ENCODE results near the gene ZCWPW1.
"Not testable (repeated sequence)": the region's sequence is repeated elsewhere in the genome, so short reads cannot be mapped to it uniquely, and the experiment has no call there.

Gene ZCWPW1

DNA sequence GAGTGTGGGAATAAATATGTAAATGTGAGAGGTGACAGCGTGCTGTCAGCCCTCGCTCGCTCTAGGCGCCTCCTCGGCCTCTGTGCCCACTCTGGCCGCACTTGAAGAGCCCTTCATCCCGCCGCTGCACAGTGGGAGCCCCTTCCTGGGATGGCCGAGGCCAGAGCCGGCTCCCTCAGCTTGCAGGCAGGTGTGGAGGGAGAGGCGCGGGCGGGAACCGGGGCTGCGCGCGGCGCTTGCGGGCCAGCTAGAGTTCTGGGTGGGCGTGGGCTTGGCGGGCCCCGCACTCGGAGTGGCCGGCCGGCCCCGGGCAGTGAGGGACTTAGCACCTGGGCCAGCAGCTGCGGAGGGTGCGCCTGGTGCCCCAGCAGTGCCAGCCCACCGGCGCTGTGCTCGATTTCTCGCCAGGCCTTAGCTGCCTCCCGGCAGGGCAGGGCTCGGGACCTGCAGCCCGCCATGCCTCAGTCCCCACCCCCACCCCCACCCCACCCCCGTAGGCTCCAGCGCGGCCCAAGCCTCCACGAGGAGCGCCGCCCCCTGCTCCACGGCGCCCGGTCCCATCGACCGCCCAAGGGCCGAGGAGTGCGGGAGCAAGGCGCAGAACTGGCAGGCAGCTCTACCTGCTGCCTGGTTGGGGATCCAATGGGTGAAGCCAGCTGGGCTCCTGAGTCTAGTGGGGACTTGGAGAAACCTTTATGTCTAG, 46.8 kb downstream of the ZCWPW1 start:
- DNase-seq; intact Hi-C loops (cut with DNase I): not testable (repeated sequence)

DNA sequence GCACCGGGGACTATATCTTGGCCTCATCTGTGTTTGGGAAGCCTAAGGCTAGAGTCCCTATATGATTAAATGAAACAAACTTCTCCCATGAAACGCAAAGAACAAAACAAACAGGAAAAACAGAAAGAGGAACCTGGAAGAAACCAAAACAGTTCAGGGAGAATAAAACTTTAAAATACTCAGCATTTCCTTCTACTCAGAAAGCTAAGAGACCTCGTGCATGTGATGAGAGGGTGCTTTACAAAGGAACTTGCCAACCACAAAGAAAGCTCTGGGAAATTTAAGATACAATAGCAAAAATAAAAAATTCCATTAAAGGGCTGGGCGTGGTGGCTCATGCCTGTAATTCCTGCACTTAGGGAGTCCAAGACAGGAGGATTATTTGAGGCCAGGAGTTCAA, 48.3 kb downstream of the ZCWPW1 start:
- intact Hi-C loops (cut with DNase I): no loop called here
- no peak for DNase-seq

DNA sequence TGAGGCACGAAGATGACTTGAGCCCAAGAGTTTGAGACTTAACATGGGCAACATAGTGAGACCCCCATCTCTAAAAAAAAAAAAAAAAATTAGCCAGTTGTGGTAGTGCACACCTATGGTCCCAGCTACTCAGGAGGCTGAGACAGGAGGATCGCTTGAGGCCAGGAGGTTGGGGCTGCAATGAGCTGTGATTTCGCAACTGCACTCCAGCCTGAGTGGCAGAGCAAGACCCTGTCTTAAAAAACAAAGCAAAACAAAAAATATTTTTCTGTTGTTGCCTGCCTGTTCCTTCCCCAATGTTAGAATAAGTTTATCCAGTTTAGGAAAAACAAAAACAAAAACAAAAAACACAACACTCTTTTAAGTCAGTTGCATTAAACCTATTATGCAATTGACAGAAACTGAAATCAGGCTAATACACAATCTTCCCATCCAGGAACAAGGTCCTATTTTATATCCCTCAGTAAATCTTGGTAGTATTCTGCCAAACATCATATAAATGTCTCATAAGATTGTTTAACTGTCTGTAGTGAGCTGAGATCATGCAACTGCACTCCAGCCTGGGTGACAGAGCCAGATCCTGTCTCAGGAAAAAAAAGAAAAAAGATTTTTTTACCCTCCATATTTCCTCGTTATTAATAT, 50.3 kb downstream of the ZCWPW1 start:
- no peak for DNase-seq
- intact Hi-C loops (cut with DNase I): no loop called here

DNA sequence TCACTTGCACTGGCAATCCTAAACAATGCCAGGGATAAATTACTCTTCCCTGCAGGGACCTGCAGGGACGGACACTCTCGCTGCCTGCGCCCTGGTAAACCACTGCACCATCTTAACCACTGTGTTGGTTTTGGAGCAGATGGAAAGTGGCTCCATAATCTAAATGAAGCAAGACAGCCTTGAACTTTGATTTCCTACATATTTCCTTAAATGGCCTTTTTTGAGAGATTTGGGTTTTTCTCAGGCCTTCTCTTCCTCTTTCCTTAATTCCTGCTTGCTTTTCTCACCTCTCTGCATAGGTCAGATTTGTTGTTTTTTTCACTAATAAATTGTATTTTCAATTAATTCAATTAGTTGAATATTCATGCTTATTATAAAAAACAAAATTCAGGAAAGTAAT, 52.4 kb downstream of the ZCWPW1 start:
- intact Hi-C loops (cut with DNase I): no loop called here

DNA sequence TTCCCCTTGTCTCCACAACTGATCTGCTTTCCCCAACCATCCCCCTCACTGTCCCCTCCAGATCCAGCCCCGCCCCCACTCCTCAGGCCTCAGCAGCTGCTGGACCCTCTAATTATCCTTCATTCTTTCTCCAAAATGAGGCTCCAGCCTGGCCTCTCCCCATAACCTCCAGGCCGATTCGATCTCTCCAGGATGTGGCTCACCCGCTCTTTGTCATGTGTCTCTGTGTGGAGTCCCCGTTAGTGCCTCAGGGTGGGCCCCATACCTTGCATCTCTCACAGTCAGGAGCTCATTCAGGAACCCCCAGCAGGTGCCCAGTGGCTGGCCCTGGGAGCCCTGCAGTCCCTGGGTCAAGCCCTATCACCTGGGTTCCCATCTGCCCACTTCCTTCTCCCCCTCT, 53.9 kb downstream of the ZCWPW1 start:
- no peak for DNase-seq

More for the DNA sequence above, 52.4 kb downstream of the ZCWPW1 start:
- DNase-seq: no peak

DNA sequence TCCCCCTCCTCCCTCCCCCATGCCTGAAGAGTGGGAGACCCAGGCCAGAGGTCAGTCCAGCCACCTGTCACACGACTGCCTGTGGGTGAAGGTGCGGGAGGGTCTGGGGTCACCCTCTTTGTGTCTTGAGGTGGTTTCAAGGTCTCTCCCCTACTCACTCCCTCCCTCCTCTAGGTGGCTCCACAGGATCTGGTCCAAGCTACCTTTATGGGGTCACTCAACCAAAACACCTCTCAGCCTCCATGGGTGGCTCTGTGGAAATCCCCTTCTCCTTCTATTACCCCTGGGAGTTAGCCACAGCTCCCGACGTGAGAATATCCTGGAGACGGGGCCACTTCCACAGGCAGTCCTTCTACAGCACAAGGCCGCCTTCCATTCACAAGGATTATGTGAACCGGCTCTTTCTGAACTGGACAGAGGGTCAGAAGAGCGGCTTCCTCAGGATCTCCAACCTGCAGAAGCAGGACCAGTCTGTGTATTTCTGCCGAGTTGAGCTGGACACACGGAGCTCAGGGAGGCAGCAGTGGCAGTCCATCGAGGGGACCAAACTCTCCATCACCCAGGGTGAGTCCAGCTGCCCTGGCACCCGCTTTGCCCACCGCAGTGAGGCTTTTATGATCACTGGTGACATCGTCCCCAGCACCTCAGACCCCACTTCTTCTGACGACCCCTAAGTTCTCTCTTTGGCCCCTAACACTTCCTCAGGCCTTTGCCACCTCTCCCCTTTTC, 54.5 kb downstream of the ZCWPW1 start:
- DNase-seq; intact Hi-C loops (cut with DNase I): not testable (repeated sequence)

More for the DNA sequence above, 53.9 kb downstream of the ZCWPW1 start:
- intact Hi-C loops (cut with DNase I): no loop called here

DNA sequence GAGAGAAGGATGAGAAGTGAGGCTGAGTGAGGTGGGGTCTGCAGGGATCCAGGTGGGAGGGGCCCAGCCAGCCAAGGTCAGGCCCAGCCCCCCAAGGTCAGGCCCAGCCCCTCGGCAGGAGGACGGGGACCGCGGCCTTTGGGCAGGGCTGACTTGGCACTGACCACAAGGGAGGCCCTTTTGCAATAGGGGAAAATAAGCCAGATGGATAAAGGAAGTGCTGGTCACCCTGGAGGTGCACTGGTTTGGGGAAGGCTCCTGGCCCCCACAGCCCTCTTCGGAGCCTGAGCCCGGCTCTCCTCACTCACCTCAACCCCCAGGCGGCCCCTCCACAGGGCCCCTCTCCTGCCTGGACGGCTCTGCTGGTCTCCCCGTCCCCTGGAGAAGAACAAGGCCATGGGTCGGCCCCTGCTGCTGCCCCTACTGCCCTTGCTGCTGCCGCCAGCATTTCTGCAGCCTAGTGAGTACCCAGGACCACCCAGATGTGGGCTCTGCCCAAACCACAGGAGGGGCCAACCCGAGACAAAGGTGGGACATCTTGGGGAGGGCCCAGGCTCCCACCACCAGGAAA, 55.2 kb downstream of the ZCWPW1 start, which contains the start of gene PILRA:
Gene PILRA (plus strand): TSS at position 227 of the 571 bp plus-strand sequence. CDS start 170 bp downstream, at position 397.
- peak in 2 of 10 donors; percentile 16 to 35 for DNase-seq
- intact Hi-C loops (cut with DNase I): no loop called here

DNA sequence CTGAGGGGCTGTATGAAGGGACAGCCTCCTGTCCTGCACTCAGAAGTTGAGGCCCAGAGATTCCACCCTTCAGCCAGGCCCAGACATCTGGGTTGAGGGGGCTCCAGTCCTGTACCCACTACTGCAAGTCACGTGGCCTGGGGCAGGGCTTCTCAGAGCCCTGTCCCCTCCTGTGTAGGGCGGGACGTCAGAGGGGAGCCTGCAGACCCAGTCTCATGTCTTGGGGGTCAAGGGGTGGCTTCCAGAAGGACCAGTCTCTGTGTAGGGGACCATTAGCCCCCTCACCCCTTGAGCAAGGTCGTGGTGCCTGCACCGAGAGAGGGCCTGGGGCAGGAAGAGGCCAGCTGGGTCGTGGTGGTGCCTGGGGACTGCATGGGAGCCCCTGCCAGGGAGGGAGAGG, 55.8 kb downstream of the ZCWPW1 start:
- DNase-seq: no peak
- intact Hi-C loops (cut with DNase I): no loop called here

DNA sequence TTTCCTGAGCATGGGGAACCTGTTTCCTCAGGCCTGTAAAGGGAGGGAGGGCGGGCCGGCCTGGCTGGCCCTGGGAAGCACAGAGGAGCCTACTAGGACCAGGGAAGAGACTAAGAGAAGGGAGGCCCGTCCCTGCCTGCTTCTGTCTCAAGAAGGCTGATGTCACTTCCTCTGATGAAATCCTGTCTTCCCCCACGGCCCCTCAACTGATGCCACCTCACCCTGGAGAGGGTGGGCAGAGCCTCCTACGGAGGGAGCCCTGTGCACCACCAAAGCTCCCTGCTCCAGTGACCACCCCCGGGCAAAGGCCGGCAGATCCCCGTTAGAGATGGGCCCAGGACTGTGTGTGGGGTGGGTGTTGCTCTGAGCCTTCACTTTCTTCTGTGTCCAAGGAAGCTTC, 56.2 kb downstream of the ZCWPW1 start:
- intact Hi-C loops (cut with DNase I): no loop called here
- no peak for DNase-seq

DNA sequence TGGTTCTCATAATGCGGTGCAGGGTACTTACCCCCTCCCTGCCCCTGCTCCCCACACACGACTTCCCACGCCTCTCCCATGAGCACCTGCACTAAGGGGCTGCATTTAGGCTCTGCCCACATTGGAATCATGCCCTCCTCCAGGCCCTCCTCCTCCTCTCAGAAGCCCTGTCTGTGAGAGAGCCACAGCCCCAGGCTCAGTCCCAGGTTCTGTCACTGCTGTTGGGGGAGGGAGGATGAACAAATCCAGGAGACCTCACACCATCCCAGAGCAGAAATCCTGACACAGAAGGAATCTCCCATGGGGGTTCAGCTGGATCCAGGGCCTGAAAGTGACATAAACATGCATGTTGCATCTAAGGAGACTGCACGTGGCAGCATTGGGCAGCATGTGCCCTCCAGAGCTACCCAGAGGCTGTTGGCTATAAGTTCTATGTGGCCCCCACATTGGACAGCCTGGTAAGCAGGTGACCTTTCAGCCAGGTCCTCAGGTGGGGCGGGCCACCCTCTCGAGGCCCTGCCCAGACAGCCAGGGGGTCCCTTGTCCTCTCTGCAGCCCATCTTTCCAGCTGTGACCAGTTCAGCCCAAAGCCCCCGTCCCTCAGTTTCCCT, 56.8 kb downstream of the ZCWPW1 start:
- DNase-seq: no peak
- intact Hi-C loops (cut with DNase I): no loop called here

DNA sequence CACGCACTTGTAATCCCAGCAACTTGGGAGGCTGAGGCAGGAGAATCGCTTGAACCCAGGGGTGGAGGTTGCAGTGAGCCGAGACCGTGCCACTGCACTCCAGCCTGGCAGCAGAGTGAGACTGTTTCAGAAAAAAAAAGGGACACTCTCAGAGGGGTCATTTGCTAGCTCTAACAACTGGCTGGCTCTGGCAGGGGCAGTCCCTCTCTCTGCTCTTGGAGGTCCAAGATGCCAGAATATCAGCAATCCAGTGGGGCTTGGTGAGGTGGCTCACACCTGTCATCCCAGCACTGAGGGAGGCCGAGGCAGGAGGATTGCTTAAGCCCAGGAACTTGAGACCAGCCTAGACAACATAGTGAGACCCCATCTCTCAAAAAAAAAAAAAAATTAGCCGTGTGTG, 57.8 kb downstream of the ZCWPW1 start:
- DNase-seq: peak in 1 of 10 donors; percentile 16
- intact Hi-C loops (cut with DNase I): no loop called here

DNA sequence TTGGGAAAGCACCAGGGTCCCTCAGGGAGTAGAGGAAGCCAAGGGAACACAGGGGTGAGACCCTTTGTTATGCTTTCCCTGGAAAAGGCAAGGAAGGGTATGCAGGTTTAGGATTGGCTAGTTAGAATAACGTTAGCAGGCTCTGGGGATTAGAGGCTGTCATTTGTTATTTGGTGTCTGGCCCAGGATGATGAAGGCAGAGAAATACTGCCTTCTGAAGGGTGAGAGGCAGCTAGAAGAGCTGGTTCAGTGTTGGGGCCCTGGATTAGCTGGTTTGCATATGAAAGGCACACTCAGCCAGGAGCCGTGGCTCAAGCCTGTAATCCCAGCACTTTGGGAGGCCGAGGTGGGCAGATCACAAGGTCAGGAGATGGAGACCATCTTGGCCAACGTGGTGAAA, 58.2 kb downstream of the ZCWPW1 start:
- DNase-seq: peak in 1 of 10 donors; percentile 28
- intact Hi-C loops (cut with DNase I): no loop called here

DNA sequence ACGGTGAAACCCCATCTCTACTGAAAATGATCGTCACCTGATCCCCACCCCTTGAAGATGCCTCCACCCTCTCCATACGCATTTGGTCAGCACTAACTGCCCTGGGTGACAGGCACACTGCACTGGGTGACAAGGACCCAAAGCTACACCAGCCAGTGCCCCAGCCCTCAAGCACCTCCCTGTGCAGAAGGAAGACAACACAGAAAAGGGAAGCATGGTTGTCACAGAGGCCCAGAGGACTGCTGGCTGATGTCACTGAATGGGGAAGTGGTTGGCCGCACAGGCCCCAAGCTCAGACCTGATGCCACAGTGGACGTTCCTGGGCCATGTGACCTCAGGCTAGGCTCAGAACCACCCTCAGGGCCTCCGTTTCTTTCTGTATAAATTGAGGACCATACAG, 59.4 kb downstream of the ZCWPW1 start:
- peak in 8 of 10 donors; percentile 19 to 86 (median 47) for DNase-seq
- intact Hi-C loops (cut with DNase I): no loop called here

DNA sequence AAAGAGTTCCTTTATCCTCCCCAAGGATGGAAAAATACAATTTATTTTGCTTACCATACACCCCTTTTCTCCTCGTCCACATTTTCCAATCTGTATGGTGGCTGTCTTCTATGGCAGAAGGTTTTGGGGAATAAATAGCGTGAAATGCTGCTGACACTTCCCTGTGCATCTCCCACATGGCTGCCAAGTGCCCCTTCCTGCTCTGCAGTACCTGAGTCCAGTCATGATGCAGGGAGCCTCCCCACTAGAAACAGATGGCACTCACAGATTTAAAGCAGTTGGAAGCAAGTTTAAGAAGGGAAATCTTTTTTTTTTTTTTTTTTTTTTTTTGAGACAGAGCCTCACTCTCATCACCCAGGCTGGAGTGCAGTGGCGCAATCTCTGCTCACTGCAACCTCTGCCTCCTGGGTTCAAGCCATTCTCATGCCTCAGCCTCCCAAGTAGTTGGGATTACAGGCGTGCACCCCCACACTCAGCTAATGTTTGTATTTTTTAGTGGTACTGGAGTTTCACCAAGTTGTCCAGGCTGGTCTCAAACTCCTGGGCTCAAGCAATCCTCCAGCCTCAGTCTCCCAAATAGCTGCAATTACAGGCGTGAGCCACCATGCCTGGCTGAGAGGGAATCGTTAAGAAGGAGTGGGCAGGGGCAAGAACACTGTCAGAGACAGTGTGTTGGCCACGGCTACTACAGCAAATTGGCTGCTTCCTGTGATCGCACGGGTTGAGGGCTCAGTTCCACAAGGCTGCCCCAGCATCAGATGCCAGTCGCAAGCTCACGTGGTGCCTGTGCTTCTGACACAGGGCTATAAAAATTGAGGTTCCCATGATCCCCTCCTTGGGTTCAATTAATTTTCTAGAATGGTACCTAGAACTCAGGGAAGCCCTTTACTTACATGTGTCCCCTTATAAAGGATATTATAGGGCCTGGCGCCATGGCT, 60.6 kb downstream of the ZCWPW1 start:
- peak in 1 of 10 donors; percentile 76 for DNase-seq
- intact Hi-C loops (cut with DNase I): no loop called here

DNA sequence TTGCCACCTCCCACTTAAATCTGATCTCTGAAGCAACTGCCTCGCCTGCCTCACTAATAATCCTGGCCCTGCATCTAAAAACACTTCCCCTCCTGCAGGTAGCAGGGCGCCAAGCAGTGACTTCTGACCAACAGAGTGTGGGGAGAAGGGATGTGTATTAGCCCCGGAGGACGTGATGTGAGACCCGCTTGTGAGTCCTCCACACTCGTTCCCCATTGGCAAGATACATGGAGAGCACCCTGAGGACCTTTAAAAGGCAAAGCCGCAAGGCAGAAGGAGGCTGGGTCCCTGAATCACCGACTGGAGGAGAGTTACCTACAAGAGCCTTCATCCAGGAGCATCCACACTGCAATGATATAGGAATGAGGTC, 61.3 kb downstream of the ZCWPW1 start:
- intact Hi-C loops (cut with DNase I): no loop called here
- no peak for DNase-seq

DNA sequence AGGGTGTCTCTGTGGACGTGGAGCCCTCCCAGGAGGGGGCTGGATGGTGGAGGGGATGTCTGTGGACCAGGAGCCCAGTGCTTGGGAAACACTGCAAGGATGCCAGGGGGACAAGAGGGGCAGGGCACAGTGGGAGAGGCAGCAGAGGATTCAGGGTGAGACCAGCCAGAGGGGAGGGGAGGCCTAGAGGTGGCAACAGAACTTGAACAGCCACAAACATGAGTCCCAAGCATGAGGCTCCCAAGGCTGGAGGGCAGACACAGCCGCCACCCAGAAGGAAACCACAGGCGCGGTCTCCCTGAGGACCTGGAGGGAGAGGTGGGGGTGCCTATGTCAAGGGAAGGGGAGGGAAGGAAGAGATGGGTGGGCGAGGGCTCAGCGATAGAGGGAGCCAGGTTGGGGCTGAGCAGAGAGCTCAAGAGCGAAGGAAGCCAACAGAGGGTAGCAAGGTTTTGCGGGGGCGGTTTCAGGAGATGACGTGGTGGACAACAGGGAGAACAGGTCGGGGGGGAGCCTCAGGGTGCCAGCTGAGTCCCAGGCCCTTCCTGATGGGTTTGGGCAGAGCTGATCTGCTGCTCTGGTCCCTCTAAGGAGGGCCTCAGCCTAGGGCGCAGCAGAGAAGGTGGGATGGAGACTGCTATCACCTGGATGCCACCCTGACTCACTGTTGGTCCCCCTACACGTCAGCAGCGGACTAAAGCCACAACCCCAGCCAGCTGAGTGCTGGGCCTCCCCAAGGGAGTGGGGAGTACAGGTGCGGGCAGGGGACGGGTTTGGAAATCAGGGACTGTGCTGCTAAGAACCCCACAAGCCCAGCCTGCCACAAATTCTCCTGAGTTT, 61.9 kb downstream of the ZCWPW1 start:
- DNase-seq: no peak
- intact Hi-C loops (cut with DNase I): no loop called here

DNA sequence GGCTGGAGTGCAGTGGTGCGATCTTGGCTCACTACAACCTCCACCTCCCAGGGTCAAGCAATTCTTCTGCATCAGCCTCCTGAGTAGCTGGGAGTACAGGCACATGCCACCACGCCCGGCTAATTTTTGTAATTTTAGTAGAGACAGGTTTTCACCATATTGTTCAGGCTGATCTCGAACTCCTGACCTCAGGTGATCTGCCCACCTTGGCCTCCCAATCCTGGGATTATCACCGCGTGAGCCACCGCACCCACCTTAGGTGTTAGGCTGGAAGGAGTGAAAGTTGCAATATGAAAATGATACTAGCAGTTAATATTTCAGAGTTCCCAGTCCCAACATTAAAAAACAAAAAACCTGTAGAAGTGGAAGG, 62.5 kb downstream of the ZCWPW1 start:
- intact Hi-C loops (cut with DNase I); DNase-seq: not testable (repeated sequence)

DNA sequence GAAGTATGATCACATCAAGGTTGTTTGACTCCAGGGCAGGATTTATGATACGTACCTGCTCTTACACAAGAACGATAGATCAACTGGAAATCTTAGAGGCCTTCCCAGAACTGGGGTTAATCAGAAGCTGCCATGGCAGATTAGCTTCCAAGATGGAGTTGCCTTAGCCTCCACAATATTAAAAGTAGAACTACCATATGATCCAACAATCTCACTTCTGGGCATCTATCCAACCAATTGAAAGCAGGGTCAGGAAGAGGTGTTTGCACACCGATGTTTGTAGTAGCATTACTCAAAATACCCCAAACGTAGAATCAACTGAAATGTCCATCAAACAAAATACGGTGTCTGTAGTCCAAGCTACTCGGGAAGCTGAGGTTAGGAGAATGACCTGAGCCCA, 64.0 kb downstream of the ZCWPW1 start:
- intact Hi-C loops (cut with DNase I): no loop called here
- DNase-seq: no peak

DNA sequence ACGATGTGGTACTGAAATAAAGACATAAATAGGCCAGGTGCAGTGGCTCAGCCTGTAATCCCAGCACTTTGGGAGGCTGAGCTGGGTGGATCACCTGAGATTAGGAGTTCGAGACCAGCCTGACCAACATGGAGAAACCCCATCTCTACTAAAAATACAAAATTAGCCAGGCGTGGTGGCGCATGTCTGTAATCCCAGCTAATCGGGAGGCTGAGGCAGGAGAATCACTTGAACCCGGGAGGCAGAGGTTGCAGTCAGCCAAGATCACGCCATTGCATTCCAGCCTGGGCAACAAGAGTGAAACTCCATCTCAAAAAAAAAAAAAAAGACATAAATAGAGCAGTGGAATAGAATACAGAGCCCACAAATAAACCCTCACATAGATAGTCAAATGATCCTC, 64.7 kb downstream of the ZCWPW1 start:
- intact Hi-C loops (cut with DNase I): not testable (repeated sequence)

More for the DNA sequence above, 64.7 kb downstream of the ZCWPW1 start:
- DNase-seq: not testable (repeated sequence)

Data from posterior cingulate gyrus (tissue), 11 donors.